Measurements from ENCODE around the gene EOGT.

DNA sequence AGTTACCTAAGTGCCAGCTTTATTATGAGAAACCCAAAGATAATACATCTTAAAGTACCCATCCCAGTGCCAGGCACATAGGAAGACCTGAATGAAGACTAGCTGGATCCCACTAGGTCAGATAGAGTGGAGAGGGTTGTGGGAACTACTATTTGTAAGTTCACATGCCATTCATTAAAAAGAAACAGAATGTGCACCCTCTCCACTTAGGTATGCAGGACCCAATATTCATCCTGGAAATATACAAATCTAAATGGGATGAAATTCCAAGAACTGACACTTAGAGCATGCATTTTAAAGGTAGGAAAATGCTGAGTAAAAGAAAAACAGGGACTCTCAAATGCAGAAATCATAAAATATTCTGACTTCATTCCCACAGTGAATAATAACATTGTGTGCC lies 14.3 kb downstream of the EOGT start:
- TF ChIP-seq, protein P1, sequence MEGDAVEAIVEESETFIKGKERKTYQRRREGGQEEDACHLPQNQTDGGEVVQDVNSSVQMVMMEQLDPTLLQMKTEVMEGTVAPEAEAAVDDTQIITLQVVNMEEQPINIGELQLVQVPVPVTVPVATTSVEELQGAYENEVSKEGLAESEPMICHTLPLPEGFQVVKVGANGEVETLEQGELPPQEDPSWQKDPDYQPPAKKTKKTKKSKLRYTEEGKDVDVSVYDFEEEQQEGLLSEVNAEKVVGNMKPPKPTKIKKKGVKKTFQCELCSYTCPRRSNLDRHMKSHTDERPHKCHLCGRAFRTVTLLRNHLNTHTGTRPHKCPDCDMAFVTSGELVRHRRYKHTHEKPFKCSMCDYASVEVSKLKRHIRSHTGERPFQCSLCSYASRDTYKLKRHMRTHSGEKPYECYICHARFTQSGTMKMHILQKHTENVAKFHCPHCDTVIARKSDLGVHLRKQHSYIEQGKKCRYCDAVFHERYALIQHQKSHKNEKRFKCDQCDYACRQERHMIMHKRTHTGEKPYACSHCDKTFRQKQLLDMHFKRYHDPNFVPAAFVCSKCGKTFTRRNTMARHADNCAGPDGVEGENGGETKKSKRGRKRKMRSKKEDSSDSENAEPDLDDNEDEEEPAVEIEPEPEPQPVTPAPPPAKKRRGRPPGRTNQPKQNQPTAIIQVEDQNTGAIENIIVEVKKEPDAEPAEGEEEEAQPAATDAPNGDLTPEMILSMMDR (conservative IDR thresholded peaks at IDR 0.05; ENCODE audit: low read depth, low read length), result no peak
- TF ChIP-seq EZH2 (IDR thresholded peaks at IDR 0.05; ENCODE audit: borderline replicate concordance, low read depth, low read length, poor library complexity, severe bottlenecking), result no peak
